HEK293T (cell line): ENCODE results near the gene SLC38A1.

Experiments
- ARNT ChIP-seq: fragments of 450-650 bp; IDR thresholded peaks from 2 replicates; pipeline ENCODE4 v1.6.1; 2017; ENCODE audit warnings: mild to moderate bottlenecking
- BHLHE40 ChIP-seq: fragments of 450-650 bp; IDR thresholded peaks from 2 replicates; pipeline ENCODE4 v1.6.1; 2016; ENCODE audit warnings: mild to moderate bottlenecking, moderate library complexity, borderline replicate concordance
- FOXA1 ChIP-seq: fragments of 450-650 bp; IDR thresholded peaks from 2 replicates; pipeline ENCODE4 v1.6.1; 2016; ENCODE audit warnings: mild to moderate bottlenecking
- FOXM1 ChIP-seq: fragments of 450-650 bp; IDR thresholded peaks from 2 replicates; pipeline ENCODE4 v1.6.1; 2017; ENCODE audit warnings: mild to moderate bottlenecking, borderline replicate concordance
- LEF1 ChIP-seq: fragments of 450-650 bp; IDR thresholded peaks from 2 replicates; pipeline ENCODE4 v1.6.1; 2017; ENCODE audit warnings: mild to moderate bottlenecking, borderline replicate concordance
- SP1 ChIP-seq: fragments of 450-650 bp; IDR thresholded peaks from 2 replicates; pipeline ENCODE4 v1.6.1; 2017
- SUZ12 ChIP-seq: fragments of 450-650 bp; IDR thresholded peaks from 2 replicates; pipeline ENCODE4 v1.6.1; 2016; ENCODE audit warnings: mild to moderate bottlenecking
- TARDBP ChIP-seq: fragments of 450-650 bp; IDR thresholded peaks from 2 replicates; pipeline ENCODE4 v1.6.1; 2016
- TF ChIP-seq, protein P1 (sequence below): fragments of 450-650 bp; IDR thresholded peaks from 2 replicates; pipeline ENCODE4 v1.6.1; 2016

DNA sequence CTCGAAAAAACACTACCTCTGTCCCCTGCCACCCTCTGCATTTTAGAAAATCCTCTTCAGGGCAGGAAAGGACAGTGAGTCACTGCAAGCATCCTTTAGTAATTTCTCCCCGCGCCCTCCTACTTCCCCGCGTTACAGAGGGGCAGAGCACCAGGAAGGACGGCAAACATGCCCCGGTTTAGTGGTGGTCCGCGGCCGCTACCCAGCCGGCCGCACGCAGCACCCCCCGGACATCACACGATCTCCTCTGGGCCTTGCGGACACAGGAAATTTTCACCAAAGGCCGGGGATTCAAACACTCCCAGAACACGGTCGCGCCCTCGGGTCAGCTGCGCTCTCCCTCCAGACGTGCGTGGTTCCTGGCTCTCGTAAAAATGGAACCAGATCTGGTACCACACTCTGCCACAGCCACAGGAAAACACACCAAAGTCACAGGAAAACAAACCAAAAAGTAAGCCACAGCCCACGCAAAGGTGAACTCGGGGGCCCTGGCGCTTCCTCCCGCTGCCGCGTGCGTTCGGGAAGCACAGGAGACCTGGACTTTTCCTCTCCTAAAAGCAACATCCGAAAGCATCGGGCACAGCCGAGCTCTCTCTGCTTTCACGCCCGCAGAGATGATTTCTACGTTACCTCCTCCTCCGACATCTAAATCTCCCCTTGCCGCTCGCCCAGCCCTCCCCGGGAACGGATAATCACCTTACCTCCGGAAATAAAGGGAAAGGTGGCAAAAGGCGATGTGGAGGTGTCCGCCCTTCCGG is 839 bp downstream of the SLC38A1 start:
- no peak for TF ChIP-seq BHLHE40
- TF ChIP-seq, protein P1, sequence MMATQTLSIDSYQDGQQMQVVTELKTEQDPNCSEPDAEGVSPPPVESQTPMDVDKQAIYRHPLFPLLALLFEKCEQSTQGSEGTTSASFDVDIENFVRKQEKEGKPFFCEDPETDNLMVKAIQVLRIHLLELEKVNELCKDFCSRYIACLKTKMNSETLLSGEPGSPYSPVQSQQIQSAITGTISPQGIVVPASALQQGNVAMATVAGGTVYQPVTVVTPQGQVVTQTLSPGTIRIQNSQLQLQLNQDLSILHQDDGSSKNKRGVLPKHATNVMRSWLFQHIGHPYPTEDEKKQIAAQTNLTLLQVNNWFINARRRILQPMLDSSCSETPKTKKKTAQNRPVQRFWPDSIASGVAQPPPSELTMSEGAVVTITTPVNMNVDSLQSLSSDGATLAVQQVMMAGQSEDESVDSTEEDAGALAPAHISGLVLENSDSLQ, result no peak
- no peak for TF ChIP-seq FOXM1
- no peak for TF ChIP-seq TARDBP
- TF ChIP-seq SUZ12, result no peak
- no peak for TF ChIP-seq SP1
- TF ChIP-seq LEF1, result no peak
- TF ChIP-seq ARNT, result no peak
- no peak for TF ChIP-seq FOXA1
